MM.1S (cell line): ENCODE results near the gene NIM1K.

Source experiments
- CTCF ChIP-seq: fragments of 300-600 bp; sonication (generic); IDR thresholded peaks from 2 replicates; pipeline ENCODE4 v1.5.1; 2016; ENCODE audit warnings: antibody characterized with exemption, low read length, mixed read lengths
- EZH2 ChIP-seq: fragments of 300-600 bp; sonication (generic); optimal IDR thresholded peaks from 2 replicates; pipeline ENCODE3; 2017; ENCODE audit warnings: low read depth, mild to moderate bottlenecking, antibody characterized with exemption, low read length, mixed read lengths

GRCh38 chr5:43294226-43294625 lies 102.2 kb downstream of the NIM1K start:
- TF ChIP-seq CTCF, result no peak
- no peak for TF ChIP-seq EZH2
